Measurements from ENCODE around the gene LDHAL6A.

DNA sequence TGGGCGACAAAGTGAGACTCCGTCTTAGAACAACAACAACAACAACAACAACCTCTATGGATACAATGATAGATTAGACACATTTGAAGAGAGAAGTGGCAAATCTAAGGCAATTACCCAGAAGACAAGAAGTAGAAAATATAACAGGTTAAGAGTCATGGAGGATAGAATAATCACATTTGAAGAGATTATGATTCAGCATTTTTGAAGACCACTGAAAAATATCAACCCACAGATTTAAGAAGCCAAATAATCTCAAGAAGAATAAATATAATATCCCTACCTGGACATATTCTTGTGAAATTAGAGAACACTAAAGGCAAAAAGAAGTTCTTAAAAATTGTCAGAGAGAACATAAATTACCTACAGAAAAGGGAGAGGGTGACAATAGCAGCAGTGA lies 35.6 kb upstream of the LDHAL6A start:
- TF ChIP-seq, protein P1, sequence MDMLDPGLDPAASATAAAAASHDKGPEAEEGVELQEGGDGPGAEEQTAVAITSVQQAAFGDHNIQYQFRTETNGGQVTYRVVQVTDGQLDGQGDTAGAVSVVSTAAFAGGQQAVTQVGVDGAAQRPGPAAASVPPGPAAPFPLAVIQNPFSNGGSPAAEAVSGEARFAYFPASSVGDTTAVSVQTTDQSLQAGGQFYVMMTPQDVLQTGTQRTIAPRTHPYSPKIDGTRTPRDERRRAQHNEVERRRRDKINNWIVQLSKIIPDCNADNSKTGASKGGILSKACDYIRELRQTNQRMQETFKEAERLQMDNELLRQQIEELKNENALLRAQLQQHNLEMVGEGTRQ (CRISPR knock-in tag; IDR thresholded peaks at IDR 0.05), result no peak
- TF ChIP-seq, protein P2, sequence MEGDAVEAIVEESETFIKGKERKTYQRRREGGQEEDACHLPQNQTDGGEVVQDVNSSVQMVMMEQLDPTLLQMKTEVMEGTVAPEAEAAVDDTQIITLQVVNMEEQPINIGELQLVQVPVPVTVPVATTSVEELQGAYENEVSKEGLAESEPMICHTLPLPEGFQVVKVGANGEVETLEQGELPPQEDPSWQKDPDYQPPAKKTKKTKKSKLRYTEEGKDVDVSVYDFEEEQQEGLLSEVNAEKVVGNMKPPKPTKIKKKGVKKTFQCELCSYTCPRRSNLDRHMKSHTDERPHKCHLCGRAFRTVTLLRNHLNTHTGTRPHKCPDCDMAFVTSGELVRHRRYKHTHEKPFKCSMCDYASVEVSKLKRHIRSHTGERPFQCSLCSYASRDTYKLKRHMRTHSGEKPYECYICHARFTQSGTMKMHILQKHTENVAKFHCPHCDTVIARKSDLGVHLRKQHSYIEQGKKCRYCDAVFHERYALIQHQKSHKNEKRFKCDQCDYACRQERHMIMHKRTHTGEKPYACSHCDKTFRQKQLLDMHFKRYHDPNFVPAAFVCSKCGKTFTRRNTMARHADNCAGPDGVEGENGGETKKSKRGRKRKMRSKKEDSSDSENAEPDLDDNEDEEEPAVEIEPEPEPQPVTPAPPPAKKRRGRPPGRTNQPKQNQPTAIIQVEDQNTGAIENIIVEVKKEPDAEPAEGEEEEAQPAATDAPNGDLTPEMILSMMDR (IDR thresholded peaks at IDR 0.05), result no peak
- TF ChIP-seq, protein P3, sequence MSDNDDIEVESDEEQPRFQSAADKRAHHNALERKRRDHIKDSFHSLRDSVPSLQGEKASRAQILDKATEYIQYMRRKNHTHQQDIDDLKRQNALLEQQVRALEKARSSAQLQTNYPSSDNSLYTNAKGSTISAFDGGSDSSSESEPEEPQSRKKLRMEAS (CRISPR knock-in tag; IDR thresholded peaks at IDR 0.05), result no peak
- no peak for TF ChIP-seq ZNF263 (CRISPR knock-in tag; IDR thresholded peaks at IDR 0.05; ENCODE audit: low read depth)
- TF ChIP-seq, protein P4, sequence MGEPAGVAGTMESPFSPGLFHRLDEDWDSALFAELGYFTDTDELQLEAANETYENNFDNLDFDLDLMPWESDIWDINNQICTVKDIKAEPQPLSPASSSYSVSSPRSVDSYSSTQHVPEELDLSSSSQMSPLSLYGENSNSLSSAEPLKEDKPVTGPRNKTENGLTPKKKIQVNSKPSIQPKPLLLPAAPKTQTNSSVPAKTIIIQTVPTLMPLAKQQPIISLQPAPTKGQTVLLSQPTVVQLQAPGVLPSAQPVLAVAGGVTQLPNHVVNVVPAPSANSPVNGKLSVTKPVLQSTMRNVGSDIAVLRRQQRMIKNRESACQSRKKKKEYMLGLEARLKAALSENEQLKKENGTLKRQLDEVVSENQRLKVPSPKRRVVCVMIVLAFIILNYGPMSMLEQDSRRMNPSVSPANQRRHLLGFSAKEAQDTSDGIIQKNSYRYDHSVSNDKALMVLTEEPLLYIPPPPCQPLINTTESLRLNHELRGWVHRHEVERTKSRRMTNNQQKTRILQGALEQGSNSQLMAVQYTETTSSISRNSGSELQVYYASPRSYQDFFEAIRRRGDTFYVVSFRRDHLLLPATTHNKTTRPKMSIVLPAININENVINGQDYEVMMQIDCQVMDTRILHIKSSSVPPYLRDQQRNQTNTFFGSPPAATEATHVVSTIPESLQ (CRISPR knock-in tag; IDR thresholded peaks at IDR 0.05), result no peak

Measured in WTC11 (cell line).